Measurements from ENCODE around the gene LIMS2. TPM values are rescaled to one million over a fixed set of nuclear protein-coding genes. Genes with fewer than 3 reads are reported as not detected.

Gene LIMS2
- total and polyA plus RNA-seq, 8 donors = 22.4 to 122 (median 27.3) TPM

- H3K27ac ChIP-seq = no peak overlapping the region
- peaks cover 4 to 63% of the 10 kb centered on the region in 2 donors for H3K4me1 ChIP-seq
- intact Hi-C loops (cut with DNase I) = no loop called here
- ATAC-seq = no peak
- peaks cover 0 to 15% of the 10 kb centered on the region in 2 donors for H3K36me3 ChIP-seq
- TF ChIP-seq, protein P1, sequence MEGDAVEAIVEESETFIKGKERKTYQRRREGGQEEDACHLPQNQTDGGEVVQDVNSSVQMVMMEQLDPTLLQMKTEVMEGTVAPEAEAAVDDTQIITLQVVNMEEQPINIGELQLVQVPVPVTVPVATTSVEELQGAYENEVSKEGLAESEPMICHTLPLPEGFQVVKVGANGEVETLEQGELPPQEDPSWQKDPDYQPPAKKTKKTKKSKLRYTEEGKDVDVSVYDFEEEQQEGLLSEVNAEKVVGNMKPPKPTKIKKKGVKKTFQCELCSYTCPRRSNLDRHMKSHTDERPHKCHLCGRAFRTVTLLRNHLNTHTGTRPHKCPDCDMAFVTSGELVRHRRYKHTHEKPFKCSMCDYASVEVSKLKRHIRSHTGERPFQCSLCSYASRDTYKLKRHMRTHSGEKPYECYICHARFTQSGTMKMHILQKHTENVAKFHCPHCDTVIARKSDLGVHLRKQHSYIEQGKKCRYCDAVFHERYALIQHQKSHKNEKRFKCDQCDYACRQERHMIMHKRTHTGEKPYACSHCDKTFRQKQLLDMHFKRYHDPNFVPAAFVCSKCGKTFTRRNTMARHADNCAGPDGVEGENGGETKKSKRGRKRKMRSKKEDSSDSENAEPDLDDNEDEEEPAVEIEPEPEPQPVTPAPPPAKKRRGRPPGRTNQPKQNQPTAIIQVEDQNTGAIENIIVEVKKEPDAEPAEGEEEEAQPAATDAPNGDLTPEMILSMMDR (IDR thresholded peaks at IDR 0.05) = no peak
- H3K27me3 ChIP-seq = no peaks in the 10 kb centered on the region
- no peaks in the 10 kb centered on the region for H3K9me3 ChIP-seq
- no peak for DNase-seq
- H3K4me3 ChIP-seq = no peak overlapping the region
Observed at GRCh38 chr2:127645026-127645394, 30.3 kb downstream of the LIMS2 start.

DNA sequence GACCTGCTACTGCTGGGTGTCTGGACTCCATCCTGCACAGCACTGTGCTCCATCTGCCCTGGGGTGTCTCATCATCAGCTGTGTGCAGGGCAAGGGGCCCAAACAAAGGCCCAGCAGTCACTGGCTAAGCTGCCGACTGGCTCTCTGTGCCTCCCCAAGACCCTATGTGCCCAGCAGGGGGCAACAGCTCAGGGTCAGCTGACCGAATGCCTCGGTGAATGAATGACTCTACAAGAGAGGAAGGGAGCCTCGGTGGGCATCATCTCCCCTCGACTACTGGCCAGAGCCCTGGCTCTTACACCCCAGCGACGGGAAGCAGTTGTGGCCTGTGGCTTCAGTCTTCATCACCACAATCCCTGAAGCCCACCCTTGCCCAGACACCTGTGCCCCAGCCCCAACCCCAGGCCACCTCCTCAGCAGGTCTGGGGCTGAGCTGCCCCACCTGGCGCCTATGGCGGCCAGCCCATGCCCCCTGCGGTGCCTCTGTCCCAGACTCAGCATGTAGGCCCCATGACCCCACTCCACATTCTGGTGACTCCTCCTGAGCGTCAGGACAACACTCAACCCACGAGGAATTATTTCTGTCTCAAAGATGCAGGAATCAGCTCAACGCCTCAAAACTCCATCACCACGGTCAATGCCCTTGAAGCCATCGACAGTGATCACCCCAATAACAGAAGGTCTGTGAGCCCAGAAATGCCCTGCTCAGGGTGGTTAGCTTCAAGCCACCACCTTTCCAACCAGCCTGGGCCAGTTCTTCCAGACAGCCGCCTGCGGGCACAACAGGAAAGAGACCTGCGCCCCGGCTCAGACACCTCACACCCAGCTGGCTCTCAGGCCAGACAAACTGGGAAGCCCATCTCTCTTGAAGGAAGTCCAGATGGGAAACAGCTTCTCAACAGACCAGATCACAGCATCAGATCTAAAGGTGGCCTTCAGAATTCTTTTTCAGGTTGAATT is 31.0 kb downstream of the LIMS2 start:
- TF ChIP-seq, protein P1 (IDR thresholded peaks at IDR 0.05) = no peak
- peaks cover 1 to 64% of the 10 kb centered on the region in 2 donors for H3K4me1 ChIP-seq
- peaks cover 0 to 20% of the 10 kb centered on the region in 2 donors for H3K36me3 ChIP-seq
- peak overlapping the region in 1 of 2 donors; percentile 9 for H3K27ac ChIP-seq
- H3K27me3 ChIP-seq = no peaks in the 10 kb centered on the region
- ATAC-seq = no peak
- no peaks in the 10 kb centered on the region for H3K9me3 ChIP-seq
- intact Hi-C loops (cut with DNase I) = no loop called here
- peak in 1 of 4 donors; percentile 68 for DNase-seq
- H3K4me3 ChIP-seq = no peak overlapping the region

- DNase-seq = peak in 1 of 4 donors; percentile 62
- Histone ChIP-seq H3K4me3 (no peak overlapping the region), H3K27me3 (no peaks in the 10 kb centered on the region), H3K4me1 (peaks cover 0 to 67% of the 10 kb centered on the region in 2 donors), H3K27ac (no peak overlapping the region), H3K9me3 (no peaks in the 10 kb centered on the region), H3K36me3 (peaks cover 0 to 20% of the 10 kb centered on the region in 2 donors)
- TF ChIP-seq, protein P1 (IDR thresholded peaks at IDR 0.05) = no peak
- ATAC-seq = no peak
- intact Hi-C loops (cut with DNase I) = no loop called here
Observed at GRCh38 chr2:127643439-127644065, 31.8 kb downstream of the LIMS2 start.

DNA sequence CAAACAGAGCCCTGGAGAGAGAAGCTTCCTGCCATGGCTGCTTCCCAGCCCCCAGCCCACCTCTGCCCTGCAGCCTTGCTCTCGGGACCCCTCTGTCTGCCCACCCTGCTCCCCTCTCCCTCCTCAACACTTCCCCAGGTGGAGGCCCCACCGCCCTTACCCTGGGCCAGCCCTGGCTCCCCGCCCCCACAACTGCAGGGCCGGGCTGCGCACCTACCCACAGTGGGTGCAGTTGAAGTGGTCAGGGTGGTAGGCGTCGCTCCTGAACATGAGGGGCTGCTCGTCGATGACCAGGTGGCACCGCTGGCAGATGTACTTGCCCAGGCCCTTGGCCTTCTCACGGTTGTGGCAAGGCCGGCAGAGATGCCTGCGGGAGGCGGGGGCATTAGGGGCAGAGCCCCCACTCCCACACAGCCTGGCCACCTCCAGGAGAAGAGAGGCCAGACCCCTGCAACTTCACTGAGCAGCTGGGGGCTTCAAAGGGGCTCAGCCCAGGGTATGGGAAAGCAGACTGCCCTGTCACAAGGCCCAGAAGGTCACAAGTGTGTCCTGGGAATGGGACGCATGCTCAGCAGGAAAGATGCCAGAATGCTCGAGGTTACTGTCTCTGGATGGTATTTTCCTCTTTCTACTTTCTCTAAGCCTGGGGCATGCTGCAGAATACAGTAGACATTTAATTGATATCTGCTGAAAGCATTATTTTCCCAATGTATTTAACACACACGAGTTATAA is 32.5 kb downstream of the LIMS2 start:
- ATAC-seq = no peak

More for the DNA sequence above, 32.5 kb downstream of the LIMS2 start:
- peak overlapping the region in 1 of 2 donors; percentile 41 for H3K27ac ChIP-seq
- H3K4me1 ChIP-seq = peaks cover 2 to 67% of the 10 kb centered on the region in 2 donors
- intact Hi-C loops (cut with DNase I) = no loop called here
- H3K9me3 ChIP-seq = no peaks in the 10 kb centered on the region
- DNase-seq = peak in 1 of 4 donors; percentile 70
- no peak overlapping the region for H3K4me3 ChIP-seq
- TF ChIP-seq, protein P1 (IDR thresholded peaks at IDR 0.05) = no peak
- peaks cover 0 to 20% of the 10 kb centered on the region in 2 donors for H3K36me3 ChIP-seq
- no peaks in the 10 kb centered on the region for H3K27me3 ChIP-seq

Measured in left lung (tissue), 10 donors.